HG03196 (cell line): ENCODE measurements around the gene SLC35E4.
"Not testable (repeated sequence)": the region's sequence is repeated elsewhere in the genome, so short reads cannot be mapped to it uniquely, and the experiment has no call there.

ENCODE experiments used
- ATAC-seq: cut with Tn5 transposase; IDR thresholded peaks from one replicate; pipeline ENCODE4 v1.9.1; 2021; ENCODE audit not compliant: unreplicated experiment

SLC35E4 gene

DNA sequence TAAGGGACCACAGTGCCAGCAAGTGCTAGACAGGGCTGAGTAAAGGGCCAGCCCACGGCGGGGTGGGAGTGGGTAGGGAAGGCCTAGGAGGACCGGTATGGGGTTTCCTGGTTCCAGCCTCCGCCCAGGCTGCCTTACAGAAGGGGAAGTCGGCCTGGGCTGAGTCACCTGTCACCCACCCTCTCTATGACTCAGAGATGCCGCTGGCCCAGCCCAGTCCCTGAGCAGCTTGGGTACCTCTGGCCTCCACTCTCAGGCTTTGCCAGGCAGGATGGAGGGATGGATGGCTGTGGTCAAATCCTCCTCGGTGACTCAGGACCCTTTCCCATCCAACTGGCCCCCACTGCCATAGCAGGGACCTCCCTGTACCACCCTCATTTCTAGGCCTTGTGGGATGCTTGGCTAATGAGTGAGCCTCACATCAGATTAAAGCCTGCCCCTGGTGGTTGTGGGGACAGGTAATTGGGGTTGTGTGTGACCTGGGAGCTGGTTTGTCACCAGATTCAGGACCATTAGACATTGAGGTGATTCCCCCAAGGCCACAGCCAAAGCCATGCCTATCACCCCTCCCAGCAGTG, 13.9 kb downstream of the SLC35E4 start:
- peak; percentile 69 for ATAC-seq

DNA sequence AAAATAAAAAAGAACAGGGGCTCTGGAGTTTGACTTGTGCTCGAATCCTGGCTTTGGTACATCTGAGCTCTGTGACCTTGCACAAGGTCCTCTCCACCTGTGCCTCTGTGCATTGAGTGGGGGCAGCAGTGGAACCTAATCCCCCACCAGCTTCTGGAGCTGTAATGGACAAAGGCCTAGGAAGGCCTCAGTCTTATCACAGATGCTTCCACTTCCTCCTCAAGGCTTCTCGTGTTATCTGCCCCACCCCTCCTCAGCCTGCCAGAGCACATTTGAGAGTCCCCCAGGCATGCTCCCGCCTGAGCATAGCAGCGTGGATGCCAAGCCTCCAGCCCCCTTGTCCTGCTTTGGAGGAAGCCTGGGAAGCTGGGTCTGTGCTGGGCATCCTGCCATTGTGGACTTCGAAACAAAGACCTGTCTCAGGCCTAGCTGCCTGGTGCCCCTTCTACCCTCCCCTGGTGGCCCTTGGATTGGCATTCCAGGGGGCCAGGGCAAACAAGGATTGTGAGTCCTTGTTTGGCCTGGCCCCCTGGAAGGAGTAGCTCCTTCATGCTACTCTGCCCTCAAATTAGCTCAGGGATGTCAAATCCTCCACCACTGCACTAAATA, 15.0 kb downstream of the SLC35E4 start:
- ATAC-seq: no peak

DNA sequence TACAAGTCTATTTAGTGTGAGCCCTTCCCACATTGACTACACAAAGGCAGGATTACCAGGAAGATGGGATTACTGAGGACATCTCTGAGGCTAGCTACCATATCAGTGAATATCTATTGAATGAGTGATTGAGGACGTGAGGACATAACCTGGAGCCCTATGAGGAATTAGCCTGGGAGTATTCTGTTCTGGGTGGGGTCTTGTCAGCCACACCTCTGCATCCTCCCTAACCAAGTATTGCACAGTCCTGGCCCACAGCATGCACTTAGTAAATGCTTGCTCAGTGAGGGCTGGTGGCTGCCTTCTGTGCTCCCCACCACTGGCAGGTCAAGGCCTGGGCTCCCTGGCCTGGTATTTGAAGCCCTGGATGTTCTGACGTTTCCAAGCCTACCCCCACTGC, 17.3 kb downstream of the SLC35E4 start:
- no peak for ATAC-seq

DNA sequence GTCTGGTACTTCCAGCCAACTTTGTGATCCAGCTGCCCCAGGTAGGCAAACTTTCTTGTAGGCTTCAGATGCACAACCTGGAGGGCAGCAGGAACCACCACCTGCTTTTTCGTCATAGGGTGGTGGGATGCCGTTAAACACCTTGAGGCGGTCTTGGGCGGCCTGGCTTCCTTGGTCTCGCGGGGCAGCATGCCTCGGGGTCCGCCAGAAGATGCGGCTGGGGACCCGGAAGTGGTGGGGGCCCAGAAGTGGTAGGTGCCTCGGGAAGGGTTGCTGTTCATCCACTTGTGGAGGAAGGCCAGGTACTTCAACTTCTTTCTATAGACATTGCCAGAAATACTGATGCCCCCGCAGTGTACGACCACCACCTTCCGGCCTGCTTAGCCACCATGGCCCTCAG, 18.8 kb downstream of the SLC35E4 start:
- ATAC-seq: no peak

DNA sequence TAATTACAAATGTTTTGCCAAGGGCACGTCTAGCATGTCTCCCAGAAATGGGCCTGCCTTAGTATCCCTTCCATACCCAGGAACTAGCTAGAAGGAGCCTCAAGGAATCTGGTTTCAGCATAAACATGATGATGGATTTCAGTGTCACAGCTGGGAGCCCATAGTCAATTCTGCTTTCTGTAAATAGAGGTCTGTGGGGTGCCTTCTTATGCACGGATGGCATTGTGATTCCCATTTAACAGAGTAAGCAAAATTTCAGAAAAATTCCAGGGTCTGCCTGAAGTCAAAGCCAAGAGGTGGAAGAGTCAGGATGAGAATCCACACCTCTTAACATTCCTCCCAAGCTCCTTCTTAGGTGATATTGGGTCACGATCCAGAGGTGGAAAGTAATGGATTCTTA, 20.0 kb downstream of the SLC35E4 start:
- ATAC-seq: no peak

DNA sequence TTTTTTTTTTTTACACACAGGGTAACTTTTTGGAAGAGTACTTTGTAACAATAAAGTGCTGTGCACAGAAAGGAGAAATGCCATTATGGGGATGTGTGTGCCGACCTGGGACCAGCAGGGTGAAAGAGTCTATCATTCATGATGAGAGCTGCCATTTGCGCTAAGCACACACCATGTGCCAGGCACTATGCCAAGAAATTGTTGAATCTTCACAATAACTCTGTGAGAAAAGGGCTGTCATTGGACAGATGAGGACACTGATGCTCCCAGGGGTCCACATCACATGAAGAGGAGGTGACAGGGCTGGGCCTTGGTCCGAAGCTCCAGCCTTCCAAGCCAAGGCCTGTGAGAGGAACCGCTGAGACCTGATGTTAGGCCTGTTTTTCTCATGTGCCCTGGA, 26.5 kb downstream of the SLC35E4 start:
- ATAC-seq: no peak

DNA sequence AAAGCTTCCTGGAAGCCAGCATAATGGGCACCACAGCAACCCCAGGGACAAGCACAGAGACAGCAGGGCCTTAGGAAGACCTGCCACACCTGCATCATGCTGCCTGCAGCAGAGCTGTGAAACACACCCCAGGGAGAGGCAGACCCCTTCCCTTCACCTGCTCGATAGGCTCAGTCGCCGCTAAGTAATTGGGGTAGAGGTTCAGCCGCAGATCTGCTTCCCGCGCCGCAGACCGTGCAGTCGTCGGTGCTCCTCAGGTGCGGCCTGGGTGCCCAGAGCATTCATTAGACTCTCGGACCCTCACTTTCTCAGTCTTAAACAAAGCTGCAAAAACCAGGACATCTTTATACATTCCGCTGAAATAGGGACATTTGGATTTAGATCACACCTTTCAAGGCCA, 29.2 kb downstream of the SLC35E4 start:
- ATAC-seq: no peak

DNA sequence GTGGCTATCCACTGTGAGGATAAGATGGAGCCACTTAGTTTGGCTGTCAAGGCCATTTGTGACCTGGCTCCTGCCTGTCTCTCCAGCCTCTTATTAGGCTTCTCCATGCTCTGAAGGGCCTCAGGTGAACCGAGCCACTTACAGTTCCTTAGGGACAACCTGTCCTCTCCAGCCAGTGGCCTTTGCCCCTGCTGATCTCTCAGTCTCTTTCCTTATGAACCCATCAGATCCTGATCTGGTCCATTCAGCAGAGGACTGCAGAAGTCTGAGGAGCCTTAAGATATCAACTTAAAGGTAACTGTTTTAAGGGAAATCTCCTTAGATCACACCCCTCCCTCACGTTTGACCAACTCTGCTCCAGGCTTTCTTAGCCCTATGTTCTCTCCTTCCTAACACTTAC, 29.7 kb downstream of the SLC35E4 start:
- ATAC-seq: no peak

DNA sequence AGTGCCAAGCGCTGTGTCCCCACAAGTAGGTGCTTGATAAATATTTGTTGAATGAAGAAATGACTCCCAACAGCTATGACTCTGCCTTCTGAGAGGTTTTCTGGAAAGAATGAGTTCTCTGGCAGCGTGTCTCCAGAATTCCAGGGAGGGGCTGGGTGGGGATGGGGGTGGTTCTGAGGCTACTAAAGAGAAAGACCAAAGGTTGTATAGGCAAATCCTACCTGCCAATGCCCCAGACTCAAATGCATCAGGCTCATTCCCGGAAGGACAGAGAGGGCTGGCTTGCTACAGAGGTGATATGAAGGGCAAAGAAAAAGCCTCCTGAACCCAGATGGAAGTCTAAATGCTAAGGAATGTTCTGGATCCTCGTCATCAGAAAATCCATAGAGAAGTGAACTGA, 30.2 kb downstream of the SLC35E4 start:
- no peak for ATAC-seq

DNA sequence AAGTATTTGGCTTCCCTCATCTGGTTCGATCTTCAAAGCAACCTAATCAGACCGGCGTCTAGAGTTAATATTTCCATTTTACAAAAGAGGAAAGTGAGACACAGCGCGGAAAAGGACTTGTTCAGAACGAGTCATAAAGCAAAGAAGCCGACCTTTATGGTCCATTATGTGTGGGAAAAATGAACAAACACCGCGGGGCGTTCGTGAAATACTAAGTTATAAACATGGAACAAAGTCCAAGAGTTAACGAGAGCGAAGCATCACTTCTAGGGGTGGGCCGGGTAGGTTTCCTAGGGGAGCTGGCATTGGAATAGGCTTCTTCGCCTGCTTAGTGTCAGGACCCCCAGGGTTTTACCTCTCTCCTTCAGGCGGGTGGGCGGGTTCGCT, 31.5 kb downstream of the SLC35E4 start:
- no peak for ATAC-seq

DNA sequence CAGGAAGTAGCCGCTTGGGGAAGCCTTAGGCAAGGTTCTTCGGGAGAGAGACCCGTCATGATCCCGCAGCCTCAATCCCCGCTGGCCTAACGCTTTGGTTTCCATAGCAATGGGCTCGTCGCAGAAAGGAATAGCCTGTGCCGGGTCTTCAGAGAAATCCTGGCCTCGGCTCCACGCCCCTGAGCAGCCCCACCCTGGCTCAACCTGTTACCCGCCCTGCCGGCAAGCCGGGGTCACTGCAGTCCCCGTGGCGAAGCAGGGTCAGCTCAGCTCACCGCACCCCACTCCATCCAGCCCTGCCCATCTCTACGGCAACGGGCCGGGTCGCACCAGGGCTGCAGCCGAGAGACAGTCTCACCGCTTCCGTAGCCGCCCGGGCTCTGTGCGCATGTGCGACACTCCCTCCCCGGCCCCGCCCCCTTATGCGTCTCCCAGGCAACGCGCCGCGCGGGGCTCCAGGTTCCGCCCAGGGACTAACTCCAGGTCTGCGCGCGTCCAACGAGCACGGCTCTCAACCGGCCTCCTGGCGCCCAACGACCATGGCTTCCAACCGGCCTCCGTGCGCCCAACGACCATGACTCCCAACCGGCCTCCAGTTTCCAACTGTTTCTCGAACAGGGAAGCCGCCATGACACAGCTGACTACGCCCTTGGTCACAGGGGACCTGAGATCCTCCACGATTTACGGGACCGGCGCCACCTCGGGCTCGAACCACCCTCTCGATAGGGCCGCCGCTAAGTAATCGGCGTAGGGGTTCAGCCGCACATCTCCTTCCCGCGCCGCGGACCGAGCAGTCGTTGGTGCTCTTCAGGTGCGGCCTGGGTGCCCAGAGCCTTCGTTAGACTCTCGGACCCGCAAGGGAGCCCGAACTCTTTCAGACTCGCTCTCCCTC, 32.2 kb downstream of the SLC35E4 start, which contains the start of gene DUSP18:
DUSP18 (minus strand) TSS at position 382 of the 892 bp plus-strand sequence. CDS start 3,872 bp downstream, outside the sequence.
- peak; percentile 81 for ATAC-seq

DNA sequence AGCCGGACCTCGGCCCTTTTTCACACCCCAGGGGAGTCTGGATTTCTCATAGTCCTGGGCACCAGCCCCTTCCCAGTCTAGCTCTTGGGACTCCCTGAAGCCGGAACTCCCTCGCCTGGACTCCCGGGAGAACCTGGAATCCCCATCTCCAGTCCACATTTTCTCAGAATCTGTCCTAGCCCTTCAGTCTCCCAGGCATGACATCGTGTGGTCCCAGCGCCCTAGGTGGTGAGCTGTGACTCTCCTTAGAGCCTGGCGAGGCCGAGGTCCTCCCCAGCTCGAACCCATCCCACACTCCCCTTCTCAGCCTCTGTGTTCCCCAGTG, 32.8 kb downstream of the SLC35E4 start:
- no peak for ATAC-seq

DNA sequence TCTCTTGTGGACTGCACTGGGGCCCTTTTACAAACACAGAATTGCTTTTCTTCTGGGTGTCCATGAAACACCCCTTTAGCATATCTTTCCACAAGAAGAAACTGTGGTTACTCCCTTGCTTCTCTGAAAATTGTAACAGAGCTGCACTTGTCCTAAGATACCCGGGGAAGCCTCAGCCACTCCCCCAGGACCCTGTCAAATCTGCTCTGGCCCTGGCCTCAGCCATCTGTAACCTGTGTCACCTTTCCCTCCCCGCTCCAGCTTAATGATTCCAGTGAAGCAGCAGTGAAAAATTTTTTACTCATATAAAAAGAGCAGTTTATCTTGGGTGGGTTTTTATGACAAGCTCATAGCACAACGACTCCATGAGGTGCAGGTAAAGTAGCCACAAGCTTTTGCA, 35.5 kb downstream of the SLC35E4 start:
- no peak for ATAC-seq

DNA sequence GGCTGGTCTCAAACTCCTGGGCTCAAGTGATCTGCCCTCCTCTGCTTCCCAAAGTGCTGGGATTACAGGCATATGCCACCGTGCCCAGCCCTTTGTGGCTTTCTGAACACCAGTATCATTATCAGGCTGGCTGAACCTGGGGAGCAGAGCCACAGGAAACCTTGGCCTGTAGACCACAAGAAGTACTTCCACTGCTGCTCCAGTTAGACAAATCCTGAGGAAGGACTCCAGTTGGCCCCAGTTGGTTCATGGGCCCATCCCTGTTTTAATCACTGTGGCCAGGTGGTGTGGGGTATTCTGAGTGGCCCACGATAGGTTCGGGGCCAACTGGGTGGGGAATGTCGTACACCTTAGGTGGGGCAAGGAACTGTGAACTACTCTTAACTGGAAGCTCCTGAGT, 37.6 kb downstream of the SLC35E4 start:
- no peak for ATAC-seq

DNA sequence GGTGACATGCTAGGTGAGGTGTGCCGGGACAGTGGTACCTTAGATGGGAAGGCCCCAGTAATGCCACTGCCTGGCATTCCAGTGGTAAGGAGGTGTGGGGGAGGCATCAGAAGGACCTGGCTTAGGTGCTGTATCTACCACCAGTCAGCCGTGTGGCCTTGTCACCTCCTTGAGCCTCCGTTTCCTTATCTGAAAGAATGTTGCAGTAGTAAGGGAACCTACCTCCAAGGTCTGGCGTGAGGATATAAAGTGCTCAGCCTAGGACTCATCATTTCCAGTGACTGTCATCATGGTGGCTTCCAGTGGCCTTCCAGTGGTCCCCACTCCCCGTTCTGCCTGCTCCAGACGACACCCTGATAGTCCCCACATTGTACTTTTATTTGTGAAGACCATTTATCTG, 38.9 kb downstream of the SLC35E4 start:
- no peak for ATAC-seq

DNA sequence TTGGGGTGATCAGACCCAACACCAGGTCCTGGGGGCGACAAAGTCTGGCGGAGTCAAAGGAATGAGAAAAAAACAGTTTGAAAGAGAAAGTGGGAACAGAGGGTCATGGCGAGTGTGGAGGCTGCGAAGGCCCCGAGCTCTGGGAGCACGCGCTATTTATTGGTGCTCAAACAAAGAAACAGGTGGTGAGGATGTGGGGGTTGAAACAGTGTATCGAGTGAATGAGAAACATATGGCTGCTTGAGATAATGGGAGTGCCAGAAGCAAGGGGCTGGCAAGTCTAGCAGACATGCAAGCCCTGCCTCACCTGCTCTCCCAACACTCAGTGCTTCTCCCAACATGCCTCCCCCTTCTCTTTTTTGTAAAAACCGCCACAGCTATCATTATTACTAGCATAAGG, 39.9 kb downstream of the SLC35E4 start:
- no peak for ATAC-seq

DNA sequence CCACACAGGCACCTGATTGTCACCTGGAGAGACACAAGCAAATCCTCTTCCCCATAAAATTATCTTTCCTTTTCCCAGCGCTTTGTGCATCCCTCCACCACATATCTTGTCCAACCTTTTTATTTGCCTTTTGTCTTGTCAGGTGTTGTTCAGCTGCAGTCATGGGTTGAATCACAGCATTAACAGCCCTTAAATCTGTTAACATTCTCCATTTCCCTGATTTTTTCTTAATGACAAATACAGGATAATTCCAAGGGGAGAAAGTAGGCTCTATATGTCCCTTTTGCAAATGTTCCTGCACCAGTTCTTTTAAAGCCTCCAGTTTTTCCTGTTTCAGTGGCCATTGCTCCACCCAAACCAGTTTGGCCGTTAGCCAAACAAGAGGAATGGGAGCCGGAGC, 41.0 kb downstream of the SLC35E4 start:
- ATAC-seq: not testable (repeated sequence)

DNA sequence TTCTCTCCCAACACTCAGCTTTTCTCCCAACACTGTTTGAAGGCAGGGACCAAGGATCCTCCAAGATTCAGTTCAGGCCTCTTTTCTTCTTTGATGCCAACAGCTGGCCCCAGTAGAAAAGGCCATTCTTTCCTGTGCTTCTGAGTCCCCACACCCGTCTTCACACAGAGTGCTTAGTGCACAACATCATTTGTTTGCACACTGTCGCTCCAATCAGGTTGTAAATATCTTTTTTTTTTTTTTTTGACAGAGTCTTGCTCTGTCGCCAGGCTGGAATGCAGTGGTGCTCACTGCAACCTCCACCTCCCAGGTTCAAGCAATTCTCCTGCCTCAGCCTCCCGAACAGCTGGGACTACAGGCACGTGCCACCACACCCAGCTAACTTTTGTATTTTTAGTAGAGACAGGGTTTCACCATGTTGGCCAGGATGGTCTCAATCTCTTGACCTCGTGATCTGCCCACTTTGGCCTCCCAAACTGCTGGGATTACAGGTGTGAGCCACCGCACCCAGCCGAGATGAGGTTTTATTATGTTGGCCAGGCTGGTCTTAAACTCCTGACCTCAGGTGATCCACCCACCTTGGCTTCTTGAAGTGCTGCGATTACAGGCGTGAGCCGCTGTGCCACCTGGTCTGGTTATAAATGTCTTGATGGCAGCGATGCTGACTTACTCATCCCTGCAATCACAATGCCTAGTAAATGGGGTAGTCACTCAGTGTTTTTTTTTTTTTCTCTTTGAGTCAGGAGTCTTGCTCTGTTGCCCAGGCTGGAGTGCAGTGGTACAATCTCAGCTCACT, 44.5 kb downstream of the SLC35E4 start:
- not testable (repeated sequence) for ATAC-seq

DNA sequence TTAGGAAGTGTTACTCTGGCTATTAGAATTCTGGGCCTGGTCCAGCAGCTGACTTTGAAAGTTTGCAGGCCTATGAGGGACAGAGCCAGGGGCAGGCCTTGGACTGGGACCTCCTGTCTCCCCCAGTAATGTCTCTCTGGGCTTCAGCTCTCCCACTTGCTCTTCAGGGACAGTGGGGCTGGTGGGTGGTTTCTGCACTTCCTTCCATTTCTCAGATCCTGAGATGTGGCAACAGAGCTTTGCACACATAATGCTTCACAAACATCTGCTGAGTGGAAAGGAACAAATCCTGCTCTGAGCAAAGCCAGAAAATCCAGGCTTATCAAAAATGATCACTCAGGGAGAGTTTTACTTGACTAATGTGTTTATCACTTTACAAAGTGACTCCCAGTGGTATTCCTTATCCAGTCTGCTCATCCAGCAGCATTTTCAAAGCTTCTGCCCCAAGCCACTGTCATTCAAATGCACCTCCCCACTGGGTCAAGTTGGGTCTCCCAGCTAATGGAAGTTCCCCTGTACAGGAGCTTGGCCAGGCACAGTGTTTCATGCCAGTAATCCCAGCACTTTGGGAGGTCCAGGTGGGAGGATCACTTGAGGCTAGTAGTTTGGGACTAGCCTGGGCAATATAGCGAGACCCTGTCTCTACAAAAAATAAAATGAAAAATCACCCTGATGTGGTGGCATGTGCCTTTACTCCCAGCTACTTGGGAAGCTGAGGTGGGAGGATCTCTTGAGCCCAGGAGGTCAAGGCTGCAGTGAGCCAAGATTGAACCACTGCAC, 45.6 kb downstream of the SLC35E4 start:
- ATAC-seq: no peak

DNA sequence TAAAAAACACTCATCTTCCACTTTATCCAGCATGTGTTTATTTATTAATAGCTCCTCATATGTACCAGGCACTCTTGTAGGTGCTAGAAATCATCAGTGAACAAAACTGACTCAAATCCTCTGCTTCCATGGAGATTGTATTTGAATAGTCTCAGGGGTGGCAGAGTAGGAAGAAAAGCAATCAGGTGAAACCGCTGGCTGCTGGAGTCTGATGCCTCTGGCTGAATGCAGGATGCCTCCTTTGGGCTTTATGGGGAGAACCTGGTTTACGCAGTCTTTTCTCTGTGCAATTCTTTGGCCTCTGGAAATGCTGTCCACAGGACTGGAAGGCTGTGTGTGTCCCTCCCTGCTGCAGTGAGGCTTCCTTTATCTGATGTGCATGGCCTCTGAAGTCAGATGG, 46.2 kb downstream of the SLC35E4 start:
- no peak for ATAC-seq

DNA sequence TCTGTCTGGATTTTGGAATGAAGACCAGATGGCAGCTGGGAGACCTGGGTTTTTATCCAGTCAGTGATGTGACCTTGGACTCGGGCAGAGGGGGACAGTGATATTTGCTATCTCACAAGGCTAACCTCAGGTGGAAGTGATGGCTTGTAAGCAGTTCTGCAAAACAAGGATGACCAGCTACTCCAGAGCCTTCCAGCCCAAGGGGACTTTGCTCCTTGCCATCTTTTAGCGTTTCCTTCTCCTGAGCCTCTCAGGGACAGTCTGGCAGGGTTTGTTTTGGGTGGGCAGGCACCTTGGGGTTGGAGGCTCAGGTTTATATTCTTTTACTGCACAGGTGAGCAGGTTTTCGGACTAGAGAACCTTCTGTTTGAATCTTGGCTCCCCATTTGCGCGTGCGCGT, 49.6 kb downstream of the SLC35E4 start:
- no peak for ATAC-seq
